H1 (cell line): ENCODE results near the gene EIF1AX.

Source experiments
- BRCA1 ChIP-seq: IDR thresholded peaks from 2 replicates; pipeline ENCODE4 v1.6.1; 2012; ENCODE audit warnings: low read depth, low read length, improper control_type of control experiment
- EP300 ChIP-seq, 2 experiments: IDR thresholded peaks; 1 replicate in 1 of 2; 2 replicates in 1 of 2; pipeline ENCODE4 v1.6.1; 2011 to 2012; ENCODE audit warnings: low read depth in 2 of 2, low read length in 2 of 2, mild to moderate bottlenecking in 2 of 2, borderline replicate concordance in 1 of 2, inconsistent platforms in 1 of 2, moderate library complexity in 1 of 2
- JUN ChIP-seq: IDR thresholded peaks from 2 replicates; pipeline ENCODE4 v1.6.1; 2011; ENCODE audit warnings: low read depth, mild to moderate bottlenecking, improper control_type of control experiment, low read length
- JUND ChIP-seq: IDR thresholded peaks from 2 replicates; pipeline ENCODE4 v1.6.1; 2011; ENCODE audit warnings: mild to moderate bottlenecking, improper control_type of control experiment, low read length
- MAX ChIP-seq: IDR thresholded peaks from 2 replicates; pipeline ENCODE4 v1.6.1; 2012; ENCODE audit warnings: inconsistent platforms
- NANOG ChIP-seq: IDR thresholded peaks from 2 replicates; pipeline ENCODE4 v1.6.1; 2011; ENCODE audit warnings: low read length, low read depth, mild to moderate bottlenecking, inconsistent platforms; ENCODE audit not compliant: insufficient read depth, poor library complexity, severe bottlenecking
- POLR2A ChIP-seq, 2 experiments: IDR thresholded peaks; 1 replicate in 1 of 2; 2 replicates in 1 of 2; pipeline ENCODE4 v1.6.1; 2011; ENCODE audit warnings: low read depth in 2 of 2, low read length in 2 of 2, mild to moderate bottlenecking in 2 of 2; ENCODE audit errors: control extremely low read depth in 1 of 2
- RXRA ChIP-seq: IDR thresholded peaks from 2 replicates; pipeline ENCODE4 v1.6.1; 2011; ENCODE audit warnings: low read depth, mild to moderate bottlenecking, low read length, moderate library complexity; ENCODE audit not compliant: insufficient read depth
- SIN3A ChIP-seq, 2 experiments: IDR thresholded peaks in 1 of 2; conservative IDR thresholded peaks in 1 of 2; 2 replicates each; pipeline ENCODE4 v1.6.1; 2011 to 2012; ENCODE audit warnings: low read length in 2 of 2, improper control_type of control experiment in 1 of 2, low read depth in 1 of 2, mild to moderate bottlenecking in 1 of 2
- SIRT6 ChIP-seq: IDR thresholded peaks from one replicate; pipeline ENCODE4 v1.7.1; 2012; ENCODE audit warnings: low read length, inconsistent platforms
- SP4 ChIP-seq: IDR thresholded peaks from 2 replicates; pipeline ENCODE4 v1.6.1; 2012; ENCODE audit warnings: low read length, inconsistent platforms
- SUZ12 ChIP-seq: fragments of 200-600 bp; sonication (generic); IDR thresholded peaks from 2 replicates; pipeline ENCODE4 v1.6.1; 2012; ENCODE audit warnings: mild to moderate bottlenecking, inconsistent platforms, low read length, moderate library complexity, mixed read lengths
- TCF12 ChIP-seq: IDR thresholded peaks from 2 replicates; pipeline ENCODE4 v1.6.1; 2011; ENCODE audit warnings: low read depth, mild to moderate bottlenecking, low read length
- ZNF274 ChIP-seq: IDR thresholded peaks from 2 replicates; pipeline ENCODE4 v1.7.0; 2012; ENCODE audit warnings: low read length, borderline replicate concordance; ENCODE audit errors: extremely low read depth

GRCh38 chrX:20140420-20140819 is 1.2 kb downstream of the EIF1AX start:
- TF ChIP-seq TCF12, result no peak
- no peak for TF ChIP-seq NANOG
- TF ChIP-seq JUND, result no peak
- no peak for TF ChIP-seq POLR2A (IDR thresholded peaks at IDR 0.05; ENCODE audit: control extremely low read depth in 1 of 2, low read depth in 2 of 2, low read length in 2 of 2)
- TF ChIP-seq ZNF274, result no peak
- TF ChIP-seq SIRT6, result no peak
- no peak for TF ChIP-seq JUN
- TF ChIP-seq RXRA, result no peak
- TF ChIP-seq EP300 (IDR thresholded peaks at IDR 0.05; ENCODE audit: borderline replicate concordance in 1 of 2, low read depth in 2 of 2, low read length in 2 of 2), result no peak
- TF ChIP-seq BRCA1, result no peak
- TF ChIP-seq SUZ12, result no peak
- TF ChIP-seq SP4, result no peak
- no peak for TF ChIP-seq MAX
- TF ChIP-seq SIN3A (conservative IDR thresholded peaks at IDR 0.05 in 1 of 2, IDR thresholded peaks at IDR 0.05 in 1 of 2; ENCODE audit: low read depth in 1 of 2, low read length in 2 of 2), result no peak
